Measurements from ENCODE around the gene TMEM117.
"Not testable (repeated sequence)": the region's sequence is repeated elsewhere in the genome, so short reads cannot be mapped to it uniquely, and the experiment has no call there.

Gene TMEM117

DNA sequence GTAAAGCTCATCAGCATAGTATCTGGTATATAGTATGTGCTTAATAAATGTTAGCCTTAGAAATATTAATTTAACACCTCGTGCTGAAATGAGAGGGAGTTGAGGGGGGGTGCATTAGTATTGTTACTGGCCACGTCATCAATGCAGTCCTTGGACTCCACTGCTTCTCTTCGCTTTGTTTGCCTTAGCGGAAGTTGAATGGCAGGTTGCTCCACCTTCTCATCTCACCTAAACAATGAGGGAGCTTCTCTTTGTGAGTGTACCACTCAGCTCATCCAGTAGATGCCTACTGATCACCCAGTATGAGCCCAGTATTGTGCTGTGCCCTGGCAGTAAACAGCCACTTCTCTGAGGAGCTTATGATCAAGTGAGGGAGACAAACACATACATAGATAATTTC lies 4.5 kb downstream of the TMEM117 start:
- Histone ChIP-seq H3K27me3 (ENCODE audit: insufficient read depth, low read length) (no peaks in the 10 kb centered on the region), H3K9me3 (ENCODE audit: low read length) (no peaks in the 10 kb centered on the region), H3K36me3 (ENCODE audit: insufficient read depth, low read length) (no peaks in the 10 kb centered on the region), H3K9ac (ENCODE audit: low read length) (no peak overlapping the region), H3F3A (ENCODE audit: insufficient read depth, low read length) (no peaks in the 10 kb centered on the region), H3K27ac (ENCODE audit: low read depth, low read length, poor library complexity, severe bottlenecking) (no peak overlapping the region), H3K9me2 (ENCODE audit: low read depth, low read length) (no peaks in the 10 kb centered on the region), H3K4me3 (ENCODE audit: low read depth, low read length, poor library complexity, severe bottlenecking) (no peak overlapping the region), H3K4me1 (ENCODE audit: insufficient read depth, low read length, severe bottlenecking) (peaks cover 11% of the 10 kb centered on the region), H3K79me2 (ENCODE audit: insufficient read depth, low read length) (no peaks in the 10 kb centered on the region), H3K4me2 (ENCODE audit: low read length) (no peak overlapping the region), H4K20me1 (ENCODE audit: insufficient read depth, low read length) (no peaks in the 10 kb centered on the region), H2AFZ (ENCODE audit: low read length) (no peak overlapping the region)
- TF ChIP-seq EZH2 (IDR thresholded peaks at IDR 0.05; ENCODE audit: borderline replicate concordance, low read length): no peak
- TF ChIP-seq, protein P1, sequence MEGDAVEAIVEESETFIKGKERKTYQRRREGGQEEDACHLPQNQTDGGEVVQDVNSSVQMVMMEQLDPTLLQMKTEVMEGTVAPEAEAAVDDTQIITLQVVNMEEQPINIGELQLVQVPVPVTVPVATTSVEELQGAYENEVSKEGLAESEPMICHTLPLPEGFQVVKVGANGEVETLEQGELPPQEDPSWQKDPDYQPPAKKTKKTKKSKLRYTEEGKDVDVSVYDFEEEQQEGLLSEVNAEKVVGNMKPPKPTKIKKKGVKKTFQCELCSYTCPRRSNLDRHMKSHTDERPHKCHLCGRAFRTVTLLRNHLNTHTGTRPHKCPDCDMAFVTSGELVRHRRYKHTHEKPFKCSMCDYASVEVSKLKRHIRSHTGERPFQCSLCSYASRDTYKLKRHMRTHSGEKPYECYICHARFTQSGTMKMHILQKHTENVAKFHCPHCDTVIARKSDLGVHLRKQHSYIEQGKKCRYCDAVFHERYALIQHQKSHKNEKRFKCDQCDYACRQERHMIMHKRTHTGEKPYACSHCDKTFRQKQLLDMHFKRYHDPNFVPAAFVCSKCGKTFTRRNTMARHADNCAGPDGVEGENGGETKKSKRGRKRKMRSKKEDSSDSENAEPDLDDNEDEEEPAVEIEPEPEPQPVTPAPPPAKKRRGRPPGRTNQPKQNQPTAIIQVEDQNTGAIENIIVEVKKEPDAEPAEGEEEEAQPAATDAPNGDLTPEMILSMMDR (IDR thresholded peaks at IDR 0.05; ENCODE audit: low read length): no peak

DNA sequence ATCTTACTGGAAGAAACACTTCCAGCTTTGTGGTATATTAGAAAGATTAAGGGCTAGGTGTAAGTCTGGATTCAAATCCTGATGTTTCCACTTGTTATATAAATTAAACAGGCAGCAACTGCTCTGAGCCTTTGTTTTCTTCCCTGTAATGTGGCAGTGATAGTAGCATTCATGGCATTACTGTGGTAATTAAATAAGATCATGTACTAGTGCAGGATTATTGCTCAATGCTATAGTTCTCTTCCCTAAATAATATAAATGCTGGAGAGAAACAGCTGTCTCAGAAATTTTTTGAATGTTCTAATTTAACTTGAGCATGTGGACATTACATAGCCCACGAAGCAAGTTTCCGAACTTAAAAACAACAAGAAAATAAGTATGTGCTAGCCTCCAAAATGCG lies 5.4 kb downstream of the TMEM117 start:
- H3K79me2 ChIP-seq (ENCODE audit: insufficient read depth, low read length): no peaks in the 10 kb centered on the region
- no peaks in the 10 kb centered on the region; the same call in 1 of the 2 replicates for H3K36me3 ChIP-seq (ENCODE audit: insufficient read depth, low read length)
- no peaks in the 10 kb centered on the region for H4K20me1 ChIP-seq (ENCODE audit: insufficient read depth, low read length)
- H3K4me1 ChIP-seq (ENCODE audit: insufficient read depth, low read length, severe bottlenecking): peaks cover 7% of the 10 kb centered on the region
- no peak for TF ChIP-seq EZH2 (IDR thresholded peaks at IDR 0.05; ENCODE audit: borderline replicate concordance, low read length)
- H3K9me2 ChIP-seq (ENCODE audit: low read depth, low read length): no peaks in the 10 kb centered on the region
- no peaks in the 10 kb centered on the region for H3K27me3 ChIP-seq (ENCODE audit: insufficient read depth, low read length)
- H3K27ac ChIP-seq (ENCODE audit: low read depth, low read length, poor library complexity, severe bottlenecking): no peak overlapping the region
- H3K4me3 ChIP-seq (ENCODE audit: low read depth, low read length, poor library complexity, severe bottlenecking): no peak overlapping the region
- no peak overlapping the region for H2AFZ ChIP-seq (ENCODE audit: low read length)
- H3K9ac ChIP-seq (ENCODE audit: low read length): no peak overlapping the region
- no peak overlapping the region for H3K4me2 ChIP-seq (ENCODE audit: low read length)
- H3K9me3 ChIP-seq (ENCODE audit: low read length): no peaks in the 10 kb centered on the region
- no peaks in the 10 kb centered on the region for H3F3A ChIP-seq (ENCODE audit: insufficient read depth, low read length)

DNA sequence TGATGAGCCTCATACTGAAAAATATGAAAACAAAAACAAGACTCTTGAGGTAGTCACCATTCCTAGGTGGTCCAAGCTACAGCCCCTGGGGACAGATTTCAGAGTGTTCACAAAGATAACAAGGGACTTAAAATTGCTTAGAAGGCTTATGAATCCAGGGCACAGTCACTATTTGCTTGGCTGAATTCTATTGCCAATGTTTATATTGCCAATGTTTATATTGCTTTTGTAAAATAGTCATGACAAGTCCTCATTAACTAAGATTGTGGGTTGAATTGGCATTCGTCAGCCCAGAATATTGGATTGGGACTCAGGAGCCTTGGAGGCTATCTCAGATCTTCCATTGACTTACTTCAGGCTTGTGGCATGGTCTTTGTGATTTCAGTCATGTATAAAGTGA lies 6.4 kb downstream of the TMEM117 start:
- Histone ChIP-seq H3K9me2 (ENCODE audit: low read depth, low read length) (no peaks in the 10 kb centered on the region), H2AFZ (ENCODE audit: low read length) (no peak overlapping the region), H3K4me1 (ENCODE audit: insufficient read depth, low read length, severe bottlenecking) (no peaks in the 10 kb centered on the region), H3K4me3 (ENCODE audit: low read depth, low read length, poor library complexity, severe bottlenecking) (no peak overlapping the region), H3K27me3 (ENCODE audit: insufficient read depth, low read length) (no peaks in the 10 kb centered on the region), H4K20me1 (ENCODE audit: insufficient read depth, low read length) (no peaks in the 10 kb centered on the region), H3K27ac (ENCODE audit: low read depth, low read length, poor library complexity, severe bottlenecking) (no peak overlapping the region), H3F3A (ENCODE audit: insufficient read depth, low read length) (no peaks in the 10 kb centered on the region), H3K79me2 (ENCODE audit: insufficient read depth, low read length) (no peaks in the 10 kb centered on the region), H3K9ac (ENCODE audit: low read length) (no peak overlapping the region), H3K36me3 (ENCODE audit: insufficient read depth, low read length) (no peaks in the 10 kb centered on the region; the same call in 1 of the 2 replicates), H3K4me2 (ENCODE audit: low read length) (no peak overlapping the region), H3K9me3 (ENCODE audit: low read length) (no peaks in the 10 kb centered on the region)
- no peak for TF ChIP-seq EZH2 (IDR thresholded peaks at IDR 0.05; ENCODE audit: borderline replicate concordance, low read length)
- TF ChIP-seq, protein P1 (IDR thresholded peaks at IDR 0.05; ENCODE audit: low read length): no peak

DNA sequence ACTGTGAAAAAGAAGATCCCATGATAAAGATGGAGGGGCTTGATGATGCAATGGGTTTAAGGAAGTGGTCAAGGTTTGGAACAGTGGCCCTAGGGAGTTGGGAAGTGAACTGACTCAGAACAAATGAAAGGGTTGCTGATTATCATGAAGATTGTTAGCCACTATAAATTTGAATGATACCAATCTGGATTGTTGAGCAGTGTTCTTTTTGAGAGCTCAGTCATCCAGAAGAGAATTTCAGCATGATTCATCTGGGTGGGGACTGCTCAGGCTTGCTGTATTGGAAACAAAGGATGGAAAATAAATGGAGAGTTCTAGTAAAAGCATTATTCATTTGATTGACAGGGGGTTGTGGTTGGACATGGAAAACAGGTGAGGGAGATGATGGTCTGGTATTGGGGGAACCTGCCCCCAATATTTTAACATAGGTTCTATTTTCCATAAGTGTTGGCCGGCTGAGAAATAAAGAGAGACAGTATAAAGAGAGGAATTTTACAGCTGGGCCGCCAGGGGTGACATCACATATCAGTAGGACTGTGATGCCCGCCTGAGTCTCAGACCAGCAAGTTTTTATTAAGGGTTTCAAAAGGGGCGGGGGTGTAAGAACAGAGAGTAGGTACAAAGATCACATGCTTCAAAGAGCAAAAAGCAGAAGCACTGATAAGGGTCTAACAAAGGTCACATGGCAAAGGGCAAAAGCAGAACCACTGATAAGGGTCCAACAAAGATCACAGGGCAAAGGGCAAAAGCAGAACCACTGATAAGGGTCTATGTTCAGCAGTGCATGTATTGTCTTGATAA lies 11.7 kb downstream of the TMEM117 start:
- not testable (repeated sequence) for H3K9ac ChIP-seq (ENCODE audit: low read length); H3K36me3 ChIP-seq (ENCODE audit: insufficient read depth, low read length); H3F3A ChIP-seq (ENCODE audit: insufficient read depth, low read length); H2AFZ ChIP-seq (ENCODE audit: low read length); H3K79me2 ChIP-seq (ENCODE audit: insufficient read depth, low read length); H3K27me3 ChIP-seq (ENCODE audit: insufficient read depth, low read length); H3K27ac ChIP-seq (ENCODE audit: low read depth, low read length, poor library complexity, severe bottlenecking); H3K4me2 ChIP-seq (ENCODE audit: low read length); H3K4me1 ChIP-seq (ENCODE audit: insufficient read depth, low read length, severe bottlenecking); H3K9me2 ChIP-seq (ENCODE audit: low read depth, low read length); H3K4me3 ChIP-seq (ENCODE audit: low read depth, low read length, poor library complexity, severe bottlenecking); H3K9me3 ChIP-seq (ENCODE audit: low read length); H4K20me1 ChIP-seq (ENCODE audit: insufficient read depth, low read length)

Data from OCI-LY1 (cell line).